Measurements from ENCODE around the gene MSANTD1.
"Not testable (repeated sequence)": the region's sequence is repeated elsewhere in the genome, so short reads cannot be mapped to it uniquely, and the experiment has no call there.

MSANTD1 gene

GRCh38 chr4:3291969-3292570 is 43.1 kb downstream of the MSANTD1 start:
- peak; percentile 18 for DNase-seq

- peak; percentile 89 for DNase-seq
Observed at GRCh38 chr4:3292571-3293400, 43.8 kb downstream of the MSANTD1 start, which contains the start of gene RGS12. Gene RGS12, plus strand, starts transcription at chr4:3293021. Its CDS starts 23,150 bp downstream, at chr4:3316171.

GRCh38 chr4:3293401-3294391 is 44.7 kb downstream of the MSANTD1 start:
- DNase-seq: no peak

GRCh38 chr4:3294401-3295241 is 45.7 kb downstream of the MSANTD1 start:
- no peak for DNase-seq

GRCh38 chr4:3295837-3296624 is 47.1 kb downstream of the MSANTD1 start:
- DNase-seq: no peak

- DNase-seq: no peak
Observed at GRCh38 chr4:3296651-3297050, 47.7 kb downstream of the MSANTD1 start.

GRCh38 chr4:3297066-3297859 is 48.3 kb downstream of the MSANTD1 start:
- DNase-seq: no peak

- DNase-seq: no peak
Observed at GRCh38 chr4:3299122-3299975, 50.4 kb downstream of the MSANTD1 start.

GRCh38 chr4:3299976-3300671 is 51.2 kb downstream of the MSANTD1 start:
- no peak for DNase-seq

- not testable (repeated sequence) for DNase-seq
Observed at GRCh38 chr4:3300882-3301281, 51.9 kb downstream of the MSANTD1 start.

GRCh38 chr4:3301450-3302172 is 52.7 kb downstream of the MSANTD1 start:
- DNase-seq: peak; percentile 17

GRCh38 chr4:3302173-3302785 is 53.3 kb downstream of the MSANTD1 start:
- DNase-seq: peak; percentile 87

GRCh38 chr4:3302786-3303564 is 54.0 kb downstream of the MSANTD1 start:
- DNase-seq: peak; percentile 40

- no peak for DNase-seq
Observed at GRCh38 chr4:3303565-3303824, 54.5 kb downstream of the MSANTD1 start.

- no peak for DNase-seq
Observed at GRCh38 chr4:3303923-3304710, 55.2 kb downstream of the MSANTD1 start.
